ENCODE measurements around the gene ITGBL1. TPM values are rescaled to one million over a fixed set of nuclear protein-coding genes. Genes with fewer than 3 reads are reported as not detected.
A peak's percentile ranks its signal among the peaks of the same experiment; 100 is the strongest.

Gene ITGBL1
- total and polyA plus RNA-seq, 8 donors, result 0.53 to 36.6 (median 4.8) TPM; not detected in 1

DNA sequence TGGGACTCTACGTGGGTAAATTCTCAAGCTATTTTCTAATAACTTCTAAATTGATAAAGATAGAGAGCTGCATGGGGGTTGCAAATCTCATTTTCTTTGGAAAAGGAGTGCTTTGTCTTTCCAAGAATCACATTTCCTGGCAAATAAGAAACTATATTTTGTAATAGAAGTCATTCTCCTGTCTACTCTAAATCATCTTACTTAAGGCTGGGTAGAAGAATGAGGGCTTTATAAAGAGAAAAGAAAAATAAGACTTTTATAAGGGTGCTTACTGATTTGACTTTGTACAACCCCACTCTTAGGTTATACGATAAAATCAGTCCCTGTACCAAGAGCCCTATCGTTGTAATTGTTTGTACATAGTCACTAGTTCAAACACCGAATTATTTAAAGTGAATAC lies 14.9 kb downstream of the ITGBL1 start:
- 29 to 66% (median 54%) methylated on average over 4 of the region's 4 CpGs for WGBS, 5 donors
- no peaks in the 10 kb centered on the region for H3K27me3 ChIP-seq
- TF ChIP-seq CTCF (IDR thresholded peaks at IDR 0.05), result no peak
- TF ChIP-seq EP300 (IDR thresholded peaks at IDR 0.05), result no peak
- TF ChIP-seq POLR2A (IDR thresholded peaks at IDR 0.05), result no peak
- no peak for TF ChIP-seq POLR2AphosphoS5 (IDR thresholded peaks at IDR 0.05)
- H3K4me1 ChIP-seq, result no peaks in the 10 kb centered on the region
- H3K27ac ChIP-seq, result no peak overlapping the region
- intact Hi-C loops (cut with DNase I; ENCODE audit: low total_unique reads), result no loop called here
- no peaks in the 10 kb centered on the region for H3K9me3 ChIP-seq
- no peak overlapping the region for H3K4me3 ChIP-seq
- DNase-seq, result no peak
- H3K36me3 ChIP-seq, result no peaks in the 10 kb centered on the region

DNA sequence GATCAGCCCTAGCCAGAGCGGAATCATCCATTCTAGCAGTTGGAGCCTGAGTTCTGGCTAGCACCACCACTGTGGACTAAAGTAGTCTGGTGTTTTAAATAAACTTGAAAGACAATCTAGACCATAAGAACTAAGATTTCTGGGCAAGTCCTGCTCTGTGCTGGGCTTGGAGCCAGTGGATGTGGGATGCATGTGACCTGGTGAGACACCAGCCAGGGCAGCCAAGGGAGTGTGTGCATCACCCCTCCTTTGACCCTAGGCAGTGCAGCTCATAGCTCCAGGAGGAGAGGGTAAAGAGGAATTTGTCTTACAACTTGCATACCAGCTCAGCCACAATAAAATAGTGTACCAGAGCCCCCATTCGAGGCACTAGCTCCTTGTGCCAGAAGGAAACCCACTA lies 21.0 kb downstream of the ITGBL1 start:
- Histone ChIP-seq H3K9me3 (no peaks in the 10 kb centered on the region), H3K4me1 (no peaks in the 10 kb centered on the region), H3K4me3 (no peak overlapping the region), H3K36me3 (no peaks in the 10 kb centered on the region), H3K27me3 (no peaks in the 10 kb centered on the region), H3K27ac (no peak overlapping the region)
- no peak for TF ChIP-seq POLR2AphosphoS5 (IDR thresholded peaks at IDR 0.05)
- no peak for TF ChIP-seq POLR2A (IDR thresholded peaks at IDR 0.05)
- no peak for TF ChIP-seq EP300 (IDR thresholded peaks at IDR 0.05)
- TF ChIP-seq CTCF (IDR thresholded peaks at IDR 0.05), result no peak
- 66 to 88% (median 78%) methylated on average over 1 to 2 of the region's 2 CpGs for WGBS, 5 donors
- intact Hi-C loops (cut with DNase I; ENCODE audit: low total_unique reads), result no loop called here
- no peak for DNase-seq

- no peak overlapping the region for H3K27ac ChIP-seq
- TF ChIP-seq POLR2A (IDR thresholded peaks at IDR 0.05), result no peak
- TF ChIP-seq CTCF (IDR thresholded peaks at IDR 0.05), result peak in 1 of 7 experiments; percentile 5
- peak in 1 of 2 donors; percentile 66 for DNase-seq
- intact Hi-C loops (cut with DNase I; ENCODE audit: low total_unique reads), result no loop called here
- H3K4me3 ChIP-seq, result no peak overlapping the region
- no peaks in the 10 kb centered on the region for H3K9me3 ChIP-seq
- WGBS, 5 donors, result 53 to 68% (median 57%) methylated on average over 2 of the region's 2 CpGs
- no peaks in the 10 kb centered on the region for H3K4me1 ChIP-seq
- no peaks in the 10 kb centered on the region for H3K27me3 ChIP-seq
- H3K36me3 ChIP-seq, result no peaks in the 10 kb centered on the region
Observed at GRCh38 chr13:101474419-101474957, 22.0 kb downstream of the ITGBL1 start.

DNA sequence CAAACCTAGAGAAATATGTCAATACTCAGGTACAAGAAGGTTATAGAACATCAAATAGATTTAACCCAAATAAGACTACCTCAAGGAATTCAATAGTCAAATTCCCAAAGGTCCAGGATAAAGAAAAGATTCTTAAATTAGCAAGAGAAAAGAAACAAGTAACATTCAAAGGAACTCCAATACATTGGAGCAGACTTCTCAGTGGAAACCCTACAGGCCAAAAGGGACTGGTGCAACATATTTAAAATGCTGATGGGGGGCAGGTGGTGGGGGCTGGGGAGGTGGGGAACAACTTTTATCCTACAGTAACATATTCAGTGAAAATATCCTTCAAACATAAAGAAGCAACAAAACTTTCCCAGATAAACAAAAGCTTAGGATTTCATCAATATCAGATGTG lies 23.1 kb downstream of the ITGBL1 start:
- no peak for DNase-seq
- H3K9me3 ChIP-seq, result no peaks in the 10 kb centered on the region
- TF ChIP-seq CTCF (IDR thresholded peaks at IDR 0.05), result no peak
- TF ChIP-seq EP300 (IDR thresholded peaks at IDR 0.05), result no peak
- no peak for TF ChIP-seq POLR2A (IDR thresholded peaks at IDR 0.05)
- TF ChIP-seq POLR2AphosphoS5 (IDR thresholded peaks at IDR 0.05), result no peak
- no peak overlapping the region for H3K4me3 ChIP-seq
- no peaks in the 10 kb centered on the region for H3K36me3 ChIP-seq
- no peaks in the 10 kb centered on the region for H3K27me3 ChIP-seq
- H3K27ac ChIP-seq, result no peak overlapping the region
- no peaks in the 10 kb centered on the region for H3K4me1 ChIP-seq
- intact Hi-C loops (cut with DNase I; ENCODE audit: low total_unique reads), result no loop called here

Data from stomach (tissue), 9 donors.